Measurements from ENCODE around the gene ZNF430. TPM values are rescaled to one million over a fixed set of nuclear protein-coding genes. Genes with fewer than 3 reads are reported as not detected.

ZNF430 gene
- total and polyA plus RNA-seq, 9 of the 15 experiments (the other 6 are each of a cell fraction or from before 2014, with no cell fraction given) = 4.7 to 15.4 (median 9.4) TPM

DNA sequence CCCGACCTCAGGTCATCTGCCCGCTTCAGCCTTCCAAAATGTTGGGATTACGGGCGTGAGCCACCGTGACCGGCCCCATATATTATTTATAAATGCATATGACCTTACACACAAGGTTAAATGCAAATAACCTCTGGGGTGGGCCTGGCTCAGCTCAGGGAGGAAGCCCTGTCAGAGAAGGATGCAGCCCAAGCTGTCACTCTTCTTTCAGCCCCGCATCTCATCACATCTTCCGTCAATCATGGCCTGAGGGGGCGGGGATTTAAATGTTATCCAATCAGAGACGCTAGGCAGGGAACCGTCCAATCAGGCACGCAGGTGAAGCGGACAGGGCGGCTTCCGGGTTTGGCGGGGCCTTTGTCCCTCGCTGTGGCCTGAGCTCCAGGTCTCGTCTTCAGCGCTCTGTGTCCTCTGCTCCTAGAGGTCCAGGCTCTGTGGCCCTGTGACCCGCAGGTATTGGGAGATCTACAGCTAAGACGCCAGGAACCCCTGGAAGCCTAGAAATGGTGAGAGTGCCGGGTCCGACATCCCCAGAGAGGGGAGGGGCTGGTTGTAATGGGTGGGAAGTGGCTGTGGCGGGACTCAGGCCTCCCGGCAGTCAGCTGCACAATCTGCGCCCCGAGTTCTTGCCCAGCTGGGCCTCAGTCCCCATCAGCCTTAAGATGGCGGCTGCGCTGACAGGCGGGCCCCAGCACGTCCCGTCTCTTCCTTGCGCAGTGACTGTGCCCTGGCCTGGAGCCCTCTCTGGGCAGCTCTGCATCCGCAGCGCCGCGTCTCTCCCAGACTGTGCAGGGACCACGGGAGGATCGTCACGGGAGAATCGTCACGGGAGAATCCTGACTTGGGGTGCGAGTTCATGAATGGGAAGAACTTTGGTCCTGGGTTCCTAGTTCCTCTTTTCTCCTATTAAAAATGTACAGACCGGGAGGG, at the start of gene ZNF430 (continued):
- TF ChIP-seq MBD2 (IDR thresholded peaks at IDR 0.05; ENCODE audit: borderline replicate concordance, low read depth) (peak; percentile 92), CBX3 (IDR thresholded peaks at IDR 0.05; ENCODE audit: borderline replicate concordance in 1 of 2, low read length in 2 of 2) (no peak; a peak in 1 of 3 replicates), EP400 (IDR thresholded peaks at IDR 0.05) (peak; percentile 74), ARID1B (IDR thresholded peaks at IDR 0.05) (no peak), ELF2 (CRISPR knock-in tag; IDR thresholded peaks at IDR 0.05) (peak; percentile 58; the same call in 1 of the 2 replicates), E2F3 (CRISPR knock-in tag; IDR thresholded peaks at IDR 0.05) (0 out of 2 replicates have a peak, but pooled peaks have one; percentile 46), ZNF12 (CRISPR knock-in tag; IDR thresholded peaks at IDR 0.05) (peak; percentile 47; the same call in 1 of the 2 replicates), ZNF764 (CRISPR knock-in tag; IDR thresholded peaks at IDR 0.05; ENCODE audit: low read depth) (no peak), GTF2A2 (tag; IDR thresholded peaks at IDR 0.05) (no peak), SMAD4 (CRISPR knock-in tag; conservative IDR thresholded peaks at IDR 0.05) (0 out of 2 replicates have a peak, but pooled peaks have one; percentile 12), TEAD4 (IDR thresholded peaks at IDR 0.05; ENCODE audit: low read length) (peak; percentile 17; the same call in 1 of the 2 replicates), TEAD4 (CRISPR knock-in tag; IDR thresholded peaks at IDR 0.05; ENCODE audit: borderline replicate concordance) (no peak), MAFK (IDR thresholded peaks at IDR 0.05; ENCODE audit: low read length) (no peak), KLF6 (CRISPR knock-in tag; IDR thresholded peaks at IDR 0.05; ENCODE audit: borderline replicate concordance) (no peak), SPI1 (IDR thresholded peaks at IDR 0.05; ENCODE audit: borderline replicate concordance, low read depth, low read length) (peak; percentile 74), CBX1 (IDR thresholded peaks at IDR 0.05; ENCODE audit: low read depth) (peak; percentile 13; the same call in 1 of the 2 replicates), TRIM24 (IDR thresholded peaks at IDR 0.05) (no peak), SREBF1 (IDR thresholded peaks at IDR 0.05; ENCODE audit: borderline replicate concordance, low read depth, low read length) (no peak), TAF7 (tag; IDR thresholded peaks at IDR 0.05) (peak; percentile 29; the same call in 1 of the 2 replicates)
- TF ChIP-seq, protein P1, sequence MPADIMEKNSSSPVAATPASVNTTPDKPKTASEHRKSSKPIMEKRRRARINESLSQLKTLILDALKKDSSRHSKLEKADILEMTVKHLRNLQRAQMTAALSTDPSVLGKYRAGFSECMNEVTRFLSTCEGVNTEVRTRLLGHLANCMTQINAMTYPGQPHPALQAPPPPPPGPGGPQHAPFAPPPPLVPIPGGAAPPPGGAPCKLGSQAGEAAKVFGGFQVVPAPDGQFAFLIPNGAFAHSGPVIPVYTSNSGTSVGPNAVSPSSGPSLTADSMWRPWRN (IDR thresholded peaks at IDR 0.05; ENCODE audit: low read depth) = no peak
- TF ChIP-seq, protein P2, sequence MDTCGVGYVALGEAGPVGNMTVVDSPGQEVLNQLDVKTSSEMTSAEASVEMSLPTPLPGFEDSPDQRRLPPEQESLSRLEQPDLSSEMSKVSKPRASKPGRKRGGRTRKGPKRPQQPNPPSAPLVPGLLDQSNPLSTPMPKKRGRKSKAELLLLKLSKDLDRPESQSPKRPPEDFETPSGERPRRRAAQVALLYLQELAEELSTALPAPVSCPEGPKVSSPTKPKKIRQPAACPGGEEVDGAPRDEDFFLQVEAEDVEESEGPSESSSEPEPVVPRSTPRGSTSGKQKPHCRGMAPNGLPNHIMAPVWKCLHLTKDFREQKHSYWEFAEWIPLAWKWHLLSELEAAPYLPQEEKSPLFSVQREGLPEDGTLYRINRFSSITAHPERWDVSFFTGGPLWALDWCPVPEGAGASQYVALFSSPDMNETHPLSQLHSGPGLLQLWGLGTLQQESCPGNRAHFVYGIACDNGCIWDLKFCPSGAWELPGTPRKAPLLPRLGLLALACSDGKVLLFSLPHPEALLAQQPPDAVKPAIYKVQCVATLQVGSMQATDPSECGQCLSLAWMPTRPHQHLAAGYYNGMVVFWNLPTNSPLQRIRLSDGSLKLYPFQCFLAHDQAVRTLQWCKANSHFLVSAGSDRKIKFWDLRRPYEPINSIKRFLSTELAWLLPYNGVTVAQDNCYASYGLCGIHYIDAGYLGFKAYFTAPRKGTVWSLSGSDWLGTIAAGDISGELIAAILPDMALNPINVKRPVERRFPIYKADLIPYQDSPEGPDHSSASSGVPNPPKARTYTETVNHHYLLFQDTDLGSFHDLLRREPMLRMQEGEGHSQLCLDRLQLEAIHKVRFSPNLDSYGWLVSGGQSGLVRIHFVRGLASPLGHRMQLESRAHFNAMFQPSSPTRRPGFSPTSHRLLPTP (IDR thresholded peaks at IDR 0.05; ENCODE audit: borderline replicate concordance, extremely low read depth, insufficient read length) = no peak
- TF ChIP-seq, protein P3, sequence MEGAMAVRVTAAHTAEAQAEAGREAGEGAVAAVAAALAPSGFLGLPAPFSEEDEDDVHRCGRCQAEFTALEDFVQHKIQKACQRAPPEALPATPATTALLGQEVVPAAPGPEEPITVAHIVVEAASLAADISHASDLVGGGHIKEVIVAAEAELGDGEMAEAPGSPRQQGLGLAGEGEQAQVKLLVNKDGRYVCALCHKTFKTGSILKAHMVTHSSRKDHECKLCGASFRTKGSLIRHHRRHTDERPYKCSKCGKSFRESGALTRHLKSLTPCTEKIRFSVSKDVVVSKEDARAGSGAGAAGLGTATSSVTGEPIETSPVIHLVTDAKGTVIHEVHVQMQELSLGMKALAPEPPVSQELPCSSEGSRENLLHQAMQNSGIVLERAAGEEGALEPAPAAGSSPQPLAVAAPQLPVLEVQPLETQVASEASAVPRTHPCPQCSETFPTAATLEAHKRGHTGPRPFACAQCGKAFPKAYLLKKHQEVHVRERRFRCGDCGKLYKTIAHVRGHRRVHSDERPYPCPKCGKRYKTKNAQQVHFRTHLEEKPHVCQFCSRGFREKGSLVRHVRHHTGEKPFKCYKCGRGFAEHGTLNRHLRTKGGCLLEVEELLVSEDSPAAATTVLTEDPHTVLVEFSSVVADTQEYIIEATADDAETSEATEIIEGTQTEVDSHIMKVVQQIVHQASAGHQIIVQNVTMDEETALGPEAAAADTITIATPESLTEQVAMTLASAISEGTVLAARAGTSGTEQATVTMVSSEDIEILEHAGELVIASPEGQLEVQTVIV (CRISPR knock-in tag; IDR thresholded peaks at IDR 0.05; ENCODE audit: borderline replicate concordance) = no peak

Data from K562 (cell line).